GM12878 (cell line): Measurements from ENCODE around the gene SELENOO. TPM values are rescaled to one million over a fixed set of nuclear protein-coding genes. Genes with fewer than 3 reads are reported as not detected.
A peak's percentile ranks its signal among the peaks of the same experiment; 100 is the strongest.

Experiments
- ATAC-seq: fragments of 200-7000 bp; cut with Tn5 transposase; 3 replicates; pipeline ENCODE4 v1.9.1; 2020; ENCODE audit warnings: mild to moderate bottlenecking, moderate library complexity
- BruUV-seq: library from RNA; stranded (reverse); fragments of 400-500 nt; replicated peaks from 2 replicates; lab custom pipeline; 2021; lab: Mats Ljungman, UMichigan
- CTCF ChIA-PET: fragments of 300-600 bp; sonication (Branson Sonifier 250); formaldehyde crosslinking; extraction: SDS; loops from one replicate; lab custom pipeline; 2021; ENCODE audit warnings: inconsistent platforms; lab: Yijun Ruan, JAX
- POLR2A ChIA-PET: fragments of 350-600 bp; formaldehyde crosslinking; extraction: SDS; loops from one replicate; lab custom pipeline; 2021; ENCODE audit warnings: inconsistent platforms; lab: Charles Lee
- RAD21 ChIA-PET: fragments of 300-600 bp; sonication (Branson Sonifier 250); formaldehyde crosslinking; loops from one replicate; lab custom pipeline; 2023; ENCODE audit warnings: antibody characterized with exemption; ENCODE audit not compliant: unreplicated experiment; lab: Charles Lee
- SMC1A ChIA-PET: fragments of 300-600 bp; sonication (Branson Sonifier 250); formaldehyde crosslinking; loops from one replicate; lab custom pipeline; 2023; ENCODE audit not compliant: unreplicated experiment, uncharacterized antibody; lab: Charles Lee
- DNase-seq: peaks from one replicate; pipeline ENCODE4 v3.0.0-alpha.2; 2011; ENCODE audit warnings: low read depth, low spot score
- FAIRE-seq: peaks from 3 replicates; lab custom pipeline; 2011; peaks lifted over from hg19 to GRCh38; lab: Jason Lieb, UNC
- H2AFZ ChIP-seq: 2 replicates; pipeline ENCODE4 v1.6.0; 2011; ENCODE audit warnings: low read depth, low read length, control low read depth; ENCODE audit not compliant: control insufficient read depth
- H3K27ac ChIP-seq: 2 replicates; pipeline ENCODE4 v1.5.1; 2011; ENCODE audit warnings: control low read depth; ENCODE audit not compliant: control insufficient read depth, insufficient read depth
- H3K27me3 ChIP-seq, 2 experiments: replicated peaks in 1 of 2; 2 replicates each; pipeline versions ENCODE4 v1.6.0 to v1.6.1; 2011; ENCODE audit warnings: low read length in 1 of 2; ENCODE audit not compliant: control insufficient read depth in 2 of 2, insufficient read depth in 2 of 2
- H3K36me3 ChIP-seq, 2 experiments: 2 replicates each; pipeline ENCODE4 v1.5.1; 2011; ENCODE audit warnings: low read length in 1 of 2; ENCODE audit not compliant: control insufficient read depth in 2 of 2, insufficient read depth in 2 of 2
- H3K4me1 ChIP-seq: 2 replicates; pipeline ENCODE4 v1.6.1; 2011; ENCODE audit warnings: mild to moderate bottlenecking, low read length, moderate library complexity, mixed read lengths; ENCODE audit not compliant: control insufficient read depth, insufficient read depth
- H3K4me2 ChIP-seq: 2 replicates; pipeline ENCODE4 v1.6.0; 2011; ENCODE audit warnings: control low read depth; ENCODE audit not compliant: control insufficient read depth, insufficient read depth
- H3K4me3 ChIP-seq: fragments of 200-600 bp; sonication (generic); 2 replicates; pipeline ENCODE4 v1.5.1; 2016
- H3K79me2 ChIP-seq: 2 replicates; pipeline ENCODE4 v1.6.0; 2011; ENCODE audit warnings: low read length; ENCODE audit not compliant: control insufficient read depth, insufficient read depth
- H3K9ac ChIP-seq: 2 replicates; pipeline ENCODE4 v1.8.0; 2011; ENCODE audit warnings: low read length, control low read depth, mixed read lengths; ENCODE audit not compliant: control insufficient read depth, insufficient read depth
- H3K9me3 ChIP-seq: replicated peaks from 3 replicates; pipeline ENCODE4 v1.5.1; 2011; ENCODE audit warnings: mild to moderate bottlenecking, low read length; ENCODE audit not compliant: control insufficient read depth, insufficient read depth
- H4K20me1 ChIP-seq: 2 replicates; pipeline ENCODE4 v1.6.0; 2011; ENCODE audit not compliant: control insufficient read depth, insufficient read depth
- EGR1 ChIP-seq, 2 experiments: IDR thresholded peaks; 1 replicate in 1 of 2; 2 replicates in 1 of 2; pipeline ENCODE4 v1.6.1; 2011 to 2012; ENCODE audit warnings: low read depth in 2 of 2, low read length in 2 of 2, borderline replicate concordance in 1 of 2, mild to moderate bottlenecking in 1 of 2, moderate library complexity in 1 of 2
- NBN ChIP-seq: fragments of 450-650 bp; IDR thresholded peaks from 2 replicates; pipeline ENCODE4 v1.6.1; 2016
- POLR2A ChIP-seq: IDR thresholded peaks from 2 replicates; pipeline ENCODE4 v1.6.1; 2011; ENCODE audit warnings: low read depth, mild to moderate bottlenecking, low read length
- WGBS: methylation state at CpG from one replicate; pipeline ENCODE4 v1.1.6; 2016; ENCODE audit warnings: low lambda C conversion rate; ENCODE audit not compliant: insufficient replicate concordance, insufficient coverage; ENCODE audit errors: missing lambda C conversion rate; 5-methylcytosine and 5-hydroxymethylcytosine counted together
- in situ Hi-C: fragments of 300-500 bp; cut with MboI; formaldehyde crosslinking; loops from 9 replicates; pipeline ENCODE4 v1.14.3; 2018; ENCODE audit warnings: mixed read lengths
- intact Hi-C: fragments of 100-400 bp; cut with micrococcal nuclease; formaldehyde crosslinking; loops from one replicate; pipeline ENCODE4 v1.14.2; 2022; ENCODE audit not compliant: unreplicated experiment
- polyA plus RNA-seq, 11 experiments: library from polyadenylated mRNA; depleted of rRNA in 4 of 11; unstranded in 6 of 11; stranded (reverse) in 5 of 11; fragments of >200 nt; fragmentation: Nextera tagmentation in 4 of 11; fragmentation: Illumina TruSeq in 1 of 11; extraction: Ambion mirVana in 4 of 11; extraction: Trizol in 1 of 11; gene quantifications; 1 replicate in 1 of 11; 2 replicates in 10 of 11; pipeline versions ENCODE4 v1.2.1 to v1.2.3, GENCODE V29; 2011 to 2016; ENCODE audit warnings: inconsistent platforms in 2 of 11, missing spikeins in 2 of 11, low read depth in 1 of 11
- total RNA-seq, 4 experiments: library from RNA; depleted of rRNA in 3 of 4; stranded (reverse); fragments of >200 nt in 3 of 4; fragmentation: Illumina TruSeq in 1 of 4; extraction: Trizol in 1 of 4; gene quantifications; 2 replicates each; pipeline versions ENCODE4 v1.2.1 to v1.2.3, GENCODE V29; 2013 to 2021
- TF ChIP-seq, protein P1 (sequence below): IDR thresholded peaks from 2 replicates; pipeline ENCODE4 v1.6.1; 2012; ENCODE audit warnings: low read depth, low read length, improper control_type of control experiment

SELENOO gene
- total and polyA plus RNA-seq, 10 of the 15 experiments (the other 5 are each of a cell fraction or from before 2014, with no cell fraction given), result 0.42 to 23.3 (median 3.3) TPM

DNA sequence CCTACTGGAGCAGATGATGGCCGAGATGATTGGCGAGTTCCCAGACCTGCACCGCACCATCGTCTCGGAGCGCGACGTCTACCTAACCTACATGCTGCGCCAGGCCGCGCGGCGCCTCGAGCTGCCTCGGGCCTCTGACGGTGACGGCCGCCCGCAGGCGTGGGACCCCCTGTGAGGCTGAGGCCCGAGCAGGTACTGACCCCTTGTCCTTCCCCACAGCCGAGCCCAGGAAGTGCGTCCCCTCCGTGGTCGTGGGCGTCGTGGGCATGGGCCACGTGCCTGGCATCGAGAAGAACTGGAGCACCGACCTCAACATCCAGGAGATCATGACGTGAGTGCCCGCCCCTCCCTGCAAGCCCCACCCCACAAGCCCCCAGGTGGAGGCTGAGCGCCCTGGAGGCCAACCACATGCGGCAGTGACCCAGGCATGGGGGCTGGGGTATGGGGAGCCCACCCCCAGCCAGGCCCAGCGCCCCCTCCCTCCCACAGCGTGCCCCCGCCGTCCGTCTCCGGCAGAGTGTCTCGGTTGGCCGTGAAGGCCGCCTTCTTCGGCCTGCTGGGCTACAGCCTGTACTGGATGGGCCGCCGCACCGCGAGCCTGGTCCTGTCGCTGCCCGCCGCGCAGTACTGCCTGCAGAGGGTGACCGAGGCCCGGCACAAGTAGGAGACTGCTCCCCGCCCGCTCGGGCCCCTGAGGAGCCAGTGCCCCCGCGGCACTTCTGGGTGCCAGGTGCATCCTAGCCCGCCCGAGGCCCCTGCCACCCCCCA lies 2.8 kb upstream of the SELENOO start:
- H3K4me1 ChIP-seq, result peaks cover 31% of the 10 kb centered on the region
- H3K9me3 ChIP-seq, result no peaks in the 10 kb centered on the region
- POLR2A ChIA-PET, result no interaction called here
- H3K27ac ChIP-seq, result no peak overlapping the region
- ATAC-seq, result no peak
- H3K4me2 ChIP-seq, result no peak overlapping the region
- TF ChIP-seq POLR2A (peak; percentile 38; the same call in 1 of the 2 replicates), EGR1 (IDR thresholded peaks at IDR 0.05; ENCODE audit: borderline replicate concordance in 1 of 2, low read depth in 2 of 2, low read length in 2 of 2) (peak in 1 of 2 experiments; percentile 3; a peak in 1 of 3 replicates), NBN (no peak)
- peaks cover 0 to 44% of the 10 kb centered on the region in 2 experiments for H3K36me3 ChIP-seq
- in situ Hi-C loops (no loop called here), intact Hi-C loops (loop anchor here (10.0 kb wide), 1 partner anchor 263 kb away; no protein-coding TSS in a partner anchor)
- no peak for DNase-seq
- no peak overlapping the region for H3K9ac ChIP-seq
- CTCF ChIA-PET, result no interaction called here
- peaks cover 27% of the 10 kb centered on the region for H3K79me2 ChIP-seq
- no peak for FAIRE-seq
- no peaks in the 10 kb centered on the region for H4K20me1 ChIP-seq
- SMC1A ChIA-PET, result no interaction called here
- whole genome bisulfite sequencing, result 95% methylated on average over 47 of the region's 61 CpGs
- H3K27me3 ChIP-seq, result no peaks in the 10 kb centered on the region
- RAD21 ChIA-PET, result no interaction called here
- BruUV-seq, result no TSS peak
- no peak overlapping the region for H2AFZ ChIP-seq
- no peak overlapping the region for H3K4me3 ChIP-seq

DNA sequence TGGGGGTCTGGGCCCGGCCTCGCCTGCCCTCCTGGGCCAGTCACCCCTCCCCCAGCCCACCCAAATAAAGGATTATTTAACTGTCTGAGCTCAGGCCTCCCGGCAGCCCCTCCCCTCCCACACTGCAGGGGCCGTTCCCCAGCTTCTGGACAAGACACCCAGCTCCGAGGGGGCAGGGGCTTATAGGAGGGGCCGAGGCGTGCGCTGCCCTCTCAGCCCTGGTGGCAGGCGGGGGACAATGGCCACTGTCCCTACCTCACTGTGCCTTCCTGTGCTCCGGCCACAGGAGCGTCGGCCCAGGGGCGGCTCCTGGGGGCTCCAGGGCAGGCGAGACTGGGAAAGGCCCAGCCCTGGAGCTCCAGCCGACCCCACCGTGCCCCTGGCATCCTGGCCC lies 2.2 kb upstream of the SELENOO start:
- POLR2A ChIA-PET, result no interaction called here
- Histone ChIP-seq H3K9me3 (no peaks in the 10 kb centered on the region), H3K36me3 (peaks cover 2 to 38% of the 10 kb centered on the region in 2 experiments), H3K27me3 (no peaks in the 10 kb centered on the region), H2AFZ (no peak overlapping the region)
- peak; percentile 33; the same call in 1 of the 2 replicates for TF ChIP-seq POLR2A
- TF ChIP-seq, protein P1, sequence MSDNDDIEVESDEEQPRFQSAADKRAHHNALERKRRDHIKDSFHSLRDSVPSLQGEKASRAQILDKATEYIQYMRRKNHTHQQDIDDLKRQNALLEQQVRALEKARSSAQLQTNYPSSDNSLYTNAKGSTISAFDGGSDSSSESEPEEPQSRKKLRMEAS, result no peak
- TF ChIP-seq, all 136 proteins: peak for 1
- Histone ChIP-seq H4K20me1 (no peaks in the 10 kb centered on the region), H3K27ac (no peak overlapping the region), H3K79me2 (peaks cover 22% of the 10 kb centered on the region), H3K9ac (no peak overlapping the region), H3K4me1 (peaks cover 26% of the 10 kb centered on the region), H3K4me2 (no peak overlapping the region), H3K4me3 (no peak overlapping the region)
- WGBS, result 90% methylated on average over 16 of the region's 16 CpGs
- ChIA-PET CTCF (no interaction called here), RAD21 (no interaction called here), SMC1A (no interaction called here)
- no peak for ATAC-seq
- no TSS peak for BruUV-seq
- no peak for FAIRE-seq
- intact Hi-C loops (loop anchor here (10.0 kb wide), 1 partner anchor 264 kb away; no protein-coding TSS in a partner anchor), in situ Hi-C loops (no loop called here)
- DNase-seq, result no peak
